HTERT RPE-1 (cell line): ENCODE results near the gene DSTYK.

Source experiments
- in situ Hi-C: fragments of 300-500 bp; cut with MboI; formaldehyde crosslinking; loops from 4 replicates; pipeline ENCODE4 v1.14.3; 2020; ENCODE audit warnings: low sequenced_read_pairs

DSTYK gene

DNA sequence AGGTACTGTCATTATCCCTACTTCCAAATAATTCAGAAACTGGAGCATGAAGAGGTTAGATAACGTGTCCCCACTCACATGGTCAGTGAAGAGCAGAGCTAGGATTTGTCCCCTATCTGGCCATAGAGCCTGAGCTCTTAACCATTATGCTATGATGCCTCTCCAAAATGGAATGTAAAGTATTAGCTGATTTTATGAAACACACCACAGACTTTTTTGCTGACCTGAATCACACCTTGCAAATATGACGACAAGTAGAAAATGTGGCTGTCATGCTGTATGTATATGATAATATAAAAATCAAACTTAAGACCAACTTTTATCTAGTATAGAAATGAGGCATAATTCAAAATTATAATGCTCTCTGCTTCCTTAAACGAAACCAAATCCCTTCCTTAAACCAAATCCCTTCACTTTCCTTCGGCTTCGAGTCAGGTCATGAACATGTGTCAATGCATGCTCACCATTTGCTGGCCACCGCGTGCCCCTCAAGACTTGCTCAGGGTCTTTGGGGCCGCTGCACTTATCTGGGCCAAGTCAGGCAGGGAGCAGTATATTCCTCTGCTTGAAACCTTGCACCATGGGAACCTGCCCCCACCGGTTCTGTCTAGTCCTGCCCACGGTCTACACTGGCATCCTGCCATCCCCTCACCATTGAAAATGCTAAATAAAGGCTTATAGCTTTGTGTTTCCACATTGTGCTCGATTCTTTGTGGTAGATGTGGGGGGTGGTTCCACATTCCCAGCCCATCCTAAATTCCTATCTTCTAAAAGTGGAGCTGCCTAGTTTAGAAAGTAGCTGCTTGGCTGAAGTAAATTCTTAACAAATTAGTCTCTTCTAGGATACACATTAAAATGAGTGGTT lies 14.6 kb upstream of the DSTYK start:
- in situ Hi-C loops = no loop called here

- in situ Hi-C loops = no loop called here
These were observed 13.2 kb upstream of the DSTYK start for GRCh38 chr1:205224736-205225135.

GRCh38 chr1:205220421-205220820 lies 8.9 kb upstream of the DSTYK start:
- in situ Hi-C loops = no loop called here

GRCh38 chr1:205217418-205217817 lies 5.9 kb upstream of the DSTYK start:
- in situ Hi-C loops = no loop called here

DNA sequence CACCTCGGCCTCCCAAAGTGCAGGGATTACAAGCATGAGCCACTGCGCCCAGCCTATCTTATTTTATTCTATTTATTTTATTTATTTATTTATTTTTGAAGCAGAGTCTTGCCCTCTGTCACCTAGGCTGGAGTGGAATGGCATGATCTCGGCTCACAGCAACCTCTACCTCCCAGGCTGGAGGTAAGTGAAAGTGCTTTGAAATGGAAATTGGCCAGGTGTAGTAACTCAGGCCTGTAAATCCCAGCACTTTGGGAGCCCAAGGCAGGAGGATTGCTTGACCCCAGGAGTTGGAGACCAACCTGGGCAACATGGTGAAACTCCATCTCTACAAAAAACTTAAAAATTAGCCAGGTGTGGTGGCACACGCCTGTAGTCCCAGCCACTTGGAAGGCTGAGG lies 5.1 kb upstream of the DSTYK start:
- in situ Hi-C loops = no loop called here

- in situ Hi-C loops = no loop called here
These were observed 3.3 kb upstream of the DSTYK start for GRCh38 chr1:205214756-205215155.

- in situ Hi-C loops = no loop called here
These were observed 486 bp upstream of the DSTYK start for GRCh38 chr1:205211839-205212536.

GRCh38 chr1:205210756-205211168 lies 740 bp downstream of the DSTYK start:
- in situ Hi-C loops = no loop called here

DNA sequence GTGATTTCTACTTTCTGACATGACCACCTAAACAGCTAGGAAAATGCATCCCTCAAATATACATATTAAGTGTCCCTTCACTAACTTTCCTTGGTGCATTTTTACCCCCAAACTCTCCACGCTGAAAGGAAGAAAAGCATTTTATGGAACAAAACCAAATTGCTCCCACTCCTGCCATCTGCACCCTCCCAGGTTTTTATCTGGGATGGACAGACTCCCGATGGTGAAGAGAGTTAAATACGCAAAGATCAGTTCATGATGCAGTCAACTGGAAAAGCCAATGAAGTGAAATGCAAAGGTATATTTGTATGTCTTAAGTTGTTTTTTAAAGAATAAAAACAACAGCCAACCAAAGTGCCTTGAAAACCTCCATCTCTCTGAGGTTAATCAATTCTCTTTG lies 2.7 kb downstream of the DSTYK start:
- in situ Hi-C loops = no loop called here

- in situ Hi-C loops = no loop called here
These were observed 6.4 kb downstream of the DSTYK start for GRCh38 chr1:205205055-205205454.

DNA sequence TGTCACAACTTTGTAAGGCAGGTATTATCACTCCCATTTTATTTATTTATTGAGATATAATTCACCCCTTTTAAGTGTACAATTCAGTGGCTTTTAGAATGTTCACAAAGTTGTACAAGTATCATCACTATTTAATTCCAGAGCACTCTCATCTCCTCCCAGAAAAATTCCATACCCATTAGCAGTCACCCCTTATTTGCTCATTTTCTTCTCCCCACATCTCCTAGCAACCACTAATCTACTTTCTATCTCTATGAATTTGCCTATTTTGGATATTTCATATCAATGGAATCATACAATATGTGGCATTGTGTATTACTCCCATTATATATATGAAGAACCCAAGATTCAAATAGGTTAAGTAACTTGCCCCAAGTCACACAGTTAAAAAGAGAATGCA lies 7.0 kb downstream of the DSTYK start:
- in situ Hi-C loops = no loop called here

- in situ Hi-C loops = no loop called here
These were observed 11.6 kb downstream of the DSTYK start for GRCh38 chr1:205199931-205200299.

DNA sequence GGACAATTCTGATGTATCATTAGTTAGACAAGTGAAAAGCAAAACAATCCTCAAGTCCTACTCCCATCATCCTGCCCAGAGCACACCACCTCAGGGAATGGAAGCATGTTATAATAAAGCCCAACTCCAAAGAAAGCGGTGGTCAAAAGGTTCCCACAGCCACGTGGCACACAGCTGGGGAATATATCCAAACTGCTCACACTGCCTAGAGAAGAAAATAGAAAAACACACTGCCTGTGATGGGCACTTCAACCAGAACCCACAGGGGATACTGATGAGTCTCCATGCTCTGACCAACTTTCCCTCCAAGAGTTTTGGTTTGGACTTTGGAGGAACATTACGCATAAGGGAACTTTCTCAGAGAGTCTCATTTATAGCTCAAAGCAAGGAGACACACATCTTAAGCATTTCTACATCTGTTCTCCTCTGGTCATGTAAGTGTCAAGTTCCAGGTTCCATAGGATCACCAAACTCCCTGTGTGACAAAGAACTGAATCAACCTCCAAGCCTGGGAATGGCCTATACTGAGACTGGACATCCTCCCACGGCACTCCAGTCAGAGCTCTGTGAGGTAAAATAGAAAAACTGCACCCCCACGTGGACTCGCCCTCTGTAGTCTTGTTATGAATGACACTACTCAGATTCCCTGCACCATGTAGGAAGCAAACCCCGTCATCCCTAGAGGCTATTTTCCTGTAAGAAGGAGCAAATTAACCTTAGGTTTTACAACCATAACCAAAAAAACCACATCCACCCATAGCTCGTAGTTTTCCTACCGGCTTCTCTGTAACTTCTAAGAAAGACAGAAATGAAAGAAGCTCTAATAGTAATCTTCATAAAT lies 12.2 kb downstream of the DSTYK start:
- in situ Hi-C loops = no loop called here

DNA sequence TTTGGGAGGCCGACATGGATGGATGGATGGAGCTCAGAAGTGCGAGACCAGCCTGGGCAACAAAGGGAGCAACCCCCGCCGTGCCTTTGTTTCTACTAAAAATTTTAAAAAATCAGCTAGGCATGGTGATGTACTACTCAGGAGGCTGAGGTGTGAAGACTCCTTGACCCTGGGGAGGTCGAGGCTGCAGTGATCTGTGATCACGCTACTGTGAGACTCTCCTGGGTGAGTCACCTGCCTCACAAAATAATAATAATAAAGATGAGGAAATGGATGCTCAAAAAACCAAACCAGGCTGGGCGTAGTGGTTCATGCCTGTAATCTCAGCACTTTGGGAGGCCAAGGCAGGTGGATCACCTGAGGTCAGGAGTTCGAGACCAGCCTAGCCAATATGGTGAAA lies 19.2 kb downstream of the DSTYK start:
- in situ Hi-C loops = no loop called here

GRCh38 chr1:205191622-205192021 lies 19.9 kb downstream of the DSTYK start:
- in situ Hi-C loops = no loop called here

DNA sequence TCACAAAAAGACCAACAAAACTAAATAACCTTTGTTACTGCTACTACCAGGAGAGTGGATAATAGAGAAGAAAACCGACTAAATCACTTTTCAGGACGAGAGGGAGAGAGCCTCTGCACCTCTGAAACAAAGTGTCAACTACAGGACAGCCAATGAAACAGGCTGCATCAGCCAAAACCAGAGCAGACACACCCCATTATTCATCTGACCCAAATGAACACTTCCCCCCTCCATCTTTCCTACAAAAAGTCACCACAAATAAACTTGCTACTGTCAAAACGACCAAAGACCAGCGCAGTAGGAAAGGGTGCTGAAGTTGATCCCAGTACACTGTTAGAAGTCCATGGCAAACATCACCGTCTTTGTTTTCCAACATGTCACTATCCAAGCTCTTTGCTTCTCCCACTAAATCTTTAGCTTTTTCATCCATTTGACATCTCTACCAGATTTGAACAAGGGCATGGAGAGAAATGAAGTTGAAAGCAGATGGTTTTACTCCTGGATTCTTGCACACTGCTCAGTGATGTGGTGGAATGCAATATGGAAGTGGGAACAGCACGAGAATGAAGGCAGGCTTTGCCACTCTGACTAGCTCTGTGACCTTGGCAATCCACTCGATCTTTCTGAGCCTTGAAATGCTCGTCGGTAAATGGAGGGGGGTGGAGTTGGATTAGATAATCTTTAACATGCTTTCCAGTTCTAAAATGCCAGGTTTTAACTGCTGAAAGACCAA lies 20.5 kb downstream of the DSTYK start:
- in situ Hi-C loops = no loop called here

DNA sequence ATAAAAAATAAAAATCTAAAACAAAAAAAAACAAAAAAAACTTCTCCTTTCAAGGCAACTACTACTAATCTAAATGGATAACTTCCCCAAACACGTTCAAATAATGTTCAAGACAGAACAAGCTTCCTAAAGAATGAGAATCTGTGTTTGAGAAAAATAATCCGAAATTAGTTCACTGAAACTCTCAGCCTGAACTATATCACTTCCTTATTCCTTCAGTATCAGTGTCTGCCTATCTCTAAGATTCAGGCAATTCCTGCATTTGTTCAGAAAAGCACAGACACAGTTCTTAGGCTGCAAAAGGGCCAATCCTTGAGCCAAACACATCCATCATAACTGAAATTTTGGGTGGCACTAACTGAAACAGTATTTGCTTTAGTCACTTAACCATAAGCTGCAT lies 22.4 kb downstream of the DSTYK start:
- in situ Hi-C loops = no loop called here

GRCh38 chr1:205188596-205188995 lies 22.9 kb downstream of the DSTYK start:
- in situ Hi-C loops = no loop called here

GRCh38 chr1:205188098-205188497 lies 23.4 kb downstream of the DSTYK start:
- in situ Hi-C loops = no loop called here

DNA sequence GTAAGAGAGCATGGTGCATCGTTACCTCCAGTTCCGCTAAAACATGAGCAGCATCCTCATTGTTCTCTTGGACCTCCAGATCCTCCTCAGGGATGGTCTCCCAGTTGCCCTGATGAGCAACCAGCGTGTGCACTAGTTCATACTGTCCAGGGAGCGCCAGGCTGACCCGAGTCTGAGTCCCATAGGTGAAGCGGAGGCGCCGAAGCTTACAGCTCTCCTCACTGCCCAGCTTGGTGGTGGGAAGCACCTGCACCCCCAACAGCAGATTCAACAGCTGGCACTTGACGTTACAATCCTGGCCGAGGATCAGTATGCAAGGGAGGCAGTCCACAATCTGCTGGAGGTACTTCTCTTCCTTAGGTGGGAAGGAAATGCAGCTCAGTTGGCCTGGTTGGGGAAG lies 24.1 kb downstream of the DSTYK start:
- in situ Hi-C loops = no loop called here

GRCh38 chr1:205186191-205186590 lies 25.3 kb downstream of the DSTYK start:
- in situ Hi-C loops = no loop called here
